ENCODE measurements around the gene SPNS2. TPM values are rescaled to one million over a fixed set of nuclear protein-coding genes. Genes with fewer than 3 reads are reported as not detected.

SPNS2 gene
- total RNA-seq, 1 donor from 2014 or later: 79.3 TPM

DNA sequence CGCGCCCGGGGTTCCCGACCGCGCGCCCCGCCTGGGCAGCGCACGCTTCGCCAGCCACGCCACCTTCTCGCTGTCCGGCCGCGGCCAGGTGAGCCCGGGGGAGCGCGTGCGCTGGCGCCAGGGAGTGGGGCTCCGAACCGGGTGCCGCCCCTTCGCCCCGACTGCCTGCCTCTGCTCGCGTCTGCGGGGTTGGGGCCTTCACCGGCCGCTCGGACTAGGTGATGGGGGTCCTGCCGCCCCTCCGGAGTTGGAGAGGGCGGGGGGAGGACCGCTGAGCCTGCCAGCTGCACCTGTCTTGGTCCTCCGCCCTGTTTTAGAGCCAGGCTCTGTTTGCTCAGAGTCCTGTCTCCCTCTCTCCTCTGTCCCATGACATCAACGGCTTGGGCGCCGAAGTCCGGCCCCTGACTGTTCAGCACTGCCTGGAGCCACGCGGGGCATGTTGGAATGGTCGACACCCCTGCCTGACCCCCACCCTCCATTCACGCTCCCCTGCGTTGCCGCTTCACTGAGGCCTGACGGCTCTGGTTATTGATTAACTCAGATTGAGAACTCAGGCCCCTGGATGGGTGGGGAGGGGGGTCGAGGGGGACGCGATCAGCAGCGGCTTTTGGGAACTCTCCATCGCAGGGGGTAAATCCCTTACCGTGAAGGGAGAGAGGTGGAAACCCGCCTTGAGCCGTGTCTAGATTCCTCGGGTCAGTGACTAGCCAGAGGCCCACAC lies 86.4 kb downstream of the SPNS2 start:
- intact Hi-C loops (cut with DNase I): no loop called here
- peaks cover 21% of the 10 kb centered on the region for H3K4me1 ChIP-seq
- H3K36me3 ChIP-seq: no peaks in the 10 kb centered on the region
- no peak for DNase-seq (ENCODE audit: extremely low spot score in 2 of 2)
- H3K27me3 ChIP-seq: no peaks in the 10 kb centered on the region
- H3K9me3 ChIP-seq: no peaks in the 10 kb centered on the region
- H3K4me3 ChIP-seq: peak overlapping the region; percentile 49 to 69
- peak overlapping the region; percentile 60 for H3K27ac ChIP-seq
- no peak for TF ChIP-seq POLR2AphosphoS5 (IDR thresholded peaks at IDR 0.05; ENCODE audit: insufficient read depth in 1 of 2, low read depth in 1 of 2)

DNA sequence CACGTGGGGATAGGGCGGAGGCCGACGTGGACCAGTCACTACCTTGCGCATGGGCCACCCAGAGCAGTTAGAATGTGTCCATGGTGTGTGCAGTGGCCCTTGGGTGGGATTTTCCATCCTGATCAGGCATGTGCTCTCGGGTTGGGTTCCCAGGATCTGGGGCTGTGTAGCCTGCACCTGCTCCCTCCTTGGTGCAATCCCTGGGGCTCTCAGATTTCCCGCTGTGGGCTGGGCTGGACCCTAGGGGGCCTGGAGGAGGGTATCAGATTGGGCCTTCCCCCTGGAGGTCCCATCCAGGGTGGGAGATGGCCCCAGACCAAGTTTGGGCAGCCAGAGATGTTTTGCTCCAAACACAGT lies 86.9 kb downstream of the SPNS2 start:
- DNase-seq (ENCODE audit: extremely low spot score in 2 of 2): no peak
- Histone ChIP-seq H3K9me3 (no peaks in the 10 kb centered on the region), H3K27me3 (no peaks in the 10 kb centered on the region), H3K27ac (no peak overlapping the region), H3K36me3 (no peaks in the 10 kb centered on the region), H3K4me1 (peaks cover 21% of the 10 kb centered on the region), H3K4me3 (peak overlapping the region in 1 of 2 donors; percentile 69)
- intact Hi-C loops (cut with DNase I): no loop called here
- TF ChIP-seq POLR2AphosphoS5 (IDR thresholded peaks at IDR 0.05; ENCODE audit: insufficient read depth in 1 of 2, low read depth in 1 of 2) (no peak), CTCF (IDR thresholded peaks at IDR 0.05) (no peak), POLR2A (IDR thresholded peaks at IDR 0.05) (no peak)

DNA sequence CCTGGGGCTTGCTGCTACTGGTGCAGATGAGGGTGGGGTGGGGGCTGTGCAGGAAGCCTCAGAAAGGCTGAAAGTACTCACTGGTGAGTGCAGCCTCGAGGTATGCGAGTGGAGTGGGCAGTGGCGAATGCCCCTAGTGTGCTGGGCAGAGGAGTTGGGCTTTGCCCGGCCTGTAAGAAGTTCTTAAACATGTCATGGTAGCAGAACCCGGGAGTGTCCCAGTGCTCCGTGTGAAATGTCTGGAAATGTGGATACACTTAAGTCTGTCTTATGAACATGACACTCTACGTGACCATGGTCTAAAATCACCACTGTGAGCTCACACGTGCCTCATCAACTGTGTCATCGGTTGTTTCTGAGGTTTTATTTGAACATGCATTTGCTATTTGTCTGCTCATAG lies 87.4 kb downstream of the SPNS2 start:
- TF ChIP-seq POLR2A (IDR thresholded peaks at IDR 0.05) (no peak), POLR2AphosphoS5 (IDR thresholded peaks at IDR 0.05; ENCODE audit: insufficient read depth in 1 of 2, low read depth in 1 of 2) (no peak), CTCF (IDR thresholded peaks at IDR 0.05) (no peak)
- no peak overlapping the region for H3K27ac ChIP-seq

DNA sequence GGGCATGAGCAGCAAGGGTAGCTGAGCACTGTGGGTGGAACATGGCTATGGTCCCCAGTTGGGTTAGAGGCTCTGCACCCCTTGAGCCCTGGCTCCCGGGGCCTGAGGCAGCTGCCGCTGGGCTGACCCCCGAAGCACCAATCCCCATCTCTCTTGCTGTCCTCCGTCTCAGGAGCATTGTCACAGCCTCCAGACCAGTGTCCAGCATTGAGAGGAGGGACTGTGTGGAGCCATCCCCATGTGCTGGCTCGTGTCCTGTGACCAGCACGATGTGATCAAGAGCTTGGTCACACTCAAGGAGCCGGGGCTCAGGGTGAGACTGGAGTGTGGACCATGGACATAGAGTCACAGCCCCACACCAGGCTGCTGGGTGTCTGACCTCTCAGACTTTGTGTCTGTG lies 88.5 kb downstream of the SPNS2 start:
- Histone ChIP-seq H3K9me3 (no peaks in the 10 kb centered on the region), H3K27ac (no peak overlapping the region), H3K36me3 (no peaks in the 10 kb centered on the region), H3K4me1 (peaks cover 21% of the 10 kb centered on the region), H3K4me3 (no peak overlapping the region), H3K27me3 (no peaks in the 10 kb centered on the region)
- intact Hi-C loops (cut with DNase I): no loop called here
- TF ChIP-seq POLR2AphosphoS5 (IDR thresholded peaks at IDR 0.05; ENCODE audit: insufficient read depth in 1 of 2, low read depth in 1 of 2): no peak
- no peak for TF ChIP-seq CTCF (IDR thresholded peaks at IDR 0.05)
- no peak for TF ChIP-seq POLR2A (IDR thresholded peaks at IDR 0.05)
- DNase-seq (ENCODE audit: extremely low spot score in 2 of 2): no peak

More for the DNA sequence above, 87.4 kb downstream of the SPNS2 start:
- no peak for DNase-seq (ENCODE audit: extremely low spot score in 2 of 2)
- peaks cover 21% of the 10 kb centered on the region for H3K4me1 ChIP-seq
- no peaks in the 10 kb centered on the region for H3K9me3 ChIP-seq
- H3K36me3 ChIP-seq: no peaks in the 10 kb centered on the region
- no peak overlapping the region for H3K4me3 ChIP-seq
- intact Hi-C loops (cut with DNase I): no loop called here
- no peaks in the 10 kb centered on the region for H3K27me3 ChIP-seq

- H3K36me3 ChIP-seq: no peaks in the 10 kb centered on the region
- DNase-seq (ENCODE audit: extremely low spot score in 2 of 2): no peak
- no peaks in the 10 kb centered on the region for H3K27me3 ChIP-seq
- no peak for TF ChIP-seq POLR2A (IDR thresholded peaks at IDR 0.05)
- TF ChIP-seq CTCF (IDR thresholded peaks at IDR 0.05): no peak
- no peak for TF ChIP-seq POLR2AphosphoS5 (IDR thresholded peaks at IDR 0.05; ENCODE audit: insufficient read depth in 1 of 2, low read depth in 1 of 2)
- no peak overlapping the region for H3K4me3 ChIP-seq
- H3K9me3 ChIP-seq: no peaks in the 10 kb centered on the region
- no peak overlapping the region for H3K27ac ChIP-seq
- peaks cover 22% of the 10 kb centered on the region for H3K4me1 ChIP-seq
- intact Hi-C loops (cut with DNase I): no loop called here
Measured at GRCh38 chr17:4587803-4588202, 89.1 kb downstream of the SPNS2 start.

Data from vagina (tissue), 2 donors.